ENCODE results near the gene GNAT3.

- TF ChIP-seq CTCF (IDR thresholded peaks at IDR 0.05) (no peak), POLR2A (IDR thresholded peaks at IDR 0.05) (no peak)
These were observed 96.3 kb downstream of the GNAT3 start for GRCh38 chr7:80415522-80415921.

All from Peyer's patch (tissue), 4 donors.